ENCODE measurements around the gene OSBPL10.

- TF ChIP-seq POLR2AphosphoS5 (IDR thresholded peaks at IDR 0.05; ENCODE audit: low read depth, low read length): no peak
- TF ChIP-seq POLR2A (IDR thresholded peaks at IDR 0.05; ENCODE audit: low read depth, low read length): no peak
- no peak for TF ChIP-seq SPI1 (IDR thresholded peaks at IDR 0.05; ENCODE audit: low read depth, low read length)
Measured at GRCh38 chr3:31927811-31928210, 53.3 kb downstream of the OSBPL10 start.
